Trophoblast cell (in vitro differentiated cells and primary cell): ENCODE data around the gene ISG20.

Experiments used
- DNase-seq, 2 donors: peaks; one replicate each; pipeline ENCODE4 v3.0.0-alpha.2; 2016
- H2AFZ ChIP-seq: 2 replicates; pipeline ENCODE4 v1.6.1; 2013; ENCODE audit warnings: low read length, moderate library complexity, mild to moderate bottlenecking; ENCODE audit not compliant: insufficient read depth, poor library complexity
- H2AK5ac ChIP-seq: 2 replicates; pipeline ENCODE4 v1.6.1; 2013; ENCODE audit warnings: mild to moderate bottlenecking, low read length
- H2BK120ac ChIP-seq: 2 replicates; pipeline ENCODE4 v1.6.1; 2013; ENCODE audit warnings: low read length, mild to moderate bottlenecking, moderate library complexity; ENCODE audit not compliant: insufficient read depth, poor library complexity
- H2BK12ac ChIP-seq: 2 replicates; pipeline ENCODE4 v1.6.1; 2013; ENCODE audit warnings: mild to moderate bottlenecking, low read length, moderate library complexity
- H2BK5ac ChIP-seq: 2 replicates; pipeline ENCODE4 v1.6.1; 2013; ENCODE audit warnings: low read length, low read depth, moderate library complexity, mild to moderate bottlenecking; ENCODE audit not compliant: poor library complexity
- H3K14ac ChIP-seq: 2 replicates; pipeline ENCODE4 v1.6.1; 2013; ENCODE audit warnings: mild to moderate bottlenecking, low read length
- H3K18ac ChIP-seq: 2 replicates; pipeline ENCODE4 v1.6.1; 2013; ENCODE audit warnings: mild to moderate bottlenecking, low read length
- H3K23ac ChIP-seq: 2 replicates; pipeline ENCODE4 v1.6.1; 2013; ENCODE audit warnings: low read length
- H3K27ac ChIP-seq: 2 replicates; pipeline ENCODE4 v1.5.1; 2013; ENCODE audit warnings: low read depth, mild to moderate bottlenecking, inconsistent platforms, low read length, moderate library complexity
- H3K27me3 ChIP-seq: 2 replicates; pipeline ENCODE4 v1.6.1; 2013; ENCODE audit warnings: inconsistent platforms, mild to moderate bottlenecking, low read length, moderate library complexity; ENCODE audit not compliant: insufficient read depth
- H3K36me3 ChIP-seq, 2 experiments: 1 replicate in 1 of 2; 2 replicates in 1 of 2; pipeline ENCODE4 v1.6.1; 2013; ENCODE audit warnings: low read length in 2 of 2, mild to moderate bottlenecking in 2 of 2, moderate library complexity in 1 of 2; ENCODE audit not compliant: insufficient read depth in 2 of 2, control insufficient read depth in 1 of 2
- H3K4ac ChIP-seq: 2 replicates; pipeline ENCODE4 v1.6.1; 2013; ENCODE audit warnings: low read depth, mild to moderate bottlenecking, low read length, moderate library complexity
- H3K4me1 ChIP-seq, 2 experiments: 1 replicate in 1 of 2; 2 replicates in 1 of 2; pipeline ENCODE4 v1.6.1; 2013; ENCODE audit warnings: low read length in 2 of 2, mild to moderate bottlenecking in 2 of 2, moderate library complexity in 1 of 2; ENCODE audit not compliant: insufficient read depth in 2 of 2, control insufficient read depth in 1 of 2
- H3K4me2 ChIP-seq: 2 replicates; pipeline ENCODE4 v1.6.1; 2013; ENCODE audit warnings: inconsistent platforms, mild to moderate bottlenecking, low read length, moderate library complexity
- H3K4me3 ChIP-seq: 2 replicates; pipeline ENCODE4 v1.5.1; 2013; ENCODE audit warnings: mild to moderate bottlenecking, low read depth, low read length, inconsistent platforms
- H3K79me1 ChIP-seq: one replicate; pipeline ENCODE4 v1.6.1; 2013; ENCODE audit warnings: low read length
- H3K79me2 ChIP-seq: 2 replicates; pipeline ENCODE4 v1.6.1; 2013; ENCODE audit warnings: low read length, mild to moderate bottlenecking; ENCODE audit not compliant: control insufficient read depth, insufficient read depth, poor library complexity
- H3K9ac ChIP-seq: 2 replicates; pipeline ENCODE4 v1.6.1; 2013; ENCODE audit warnings: mild to moderate bottlenecking, low read length
- H3K9me3 ChIP-seq: 2 replicates; pipeline ENCODE4 v1.6.1; 2013; ENCODE audit warnings: low read depth, mild to moderate bottlenecking, control low read depth, inconsistent platforms, low read length; ENCODE audit not compliant: insufficient read depth
- H4K12ac ChIP-seq: 2 replicates; pipeline ENCODE4 v1.6.1; 2013; ENCODE audit warnings: low read depth, mild to moderate bottlenecking, low read length, moderate library complexity
- H4K8ac ChIP-seq: 2 replicates; pipeline ENCODE4 v1.6.1; 2013; ENCODE audit warnings: low read depth, mild to moderate bottlenecking, low read length, moderate library complexity
- H4K91ac ChIP-seq: one replicate; pipeline ENCODE4 v1.6.1; 2013; ENCODE audit warnings: low read depth, mild to moderate bottlenecking, low read length, moderate library complexity
- WGBS: extraction: QIAGEN DNeasy Blood & Tissue Kit; methylation state at CpG from one replicate; pipeline ENCODE4 v1.1.7; 2013; ENCODE audit warnings: missing lambda C conversion rate; ENCODE audit not compliant: insufficient read length, insufficient coverage; ENCODE audit errors: extremely low coverage; 5-methylcytosine and 5-hydroxymethylcytosine counted together

ISG20 gene

GRCh38 chr15:88686166-88686565 lies 47.4 kb downstream of the ISG20 start:
- no CpG with 5 or more reads among the region's 2 CpGs for WGBS
- Histone ChIP-seq H4K8ac (no peak overlapping the region), H2BK5ac (no peak overlapping the region), H2BK12ac (no peak overlapping the region), H3K27ac (no peak overlapping the region), H3K79me1 (no peaks in the 10 kb centered on the region), H2BK120ac (no peak overlapping the region), H3K4me1 (peaks cover 0 to 2% of the 10 kb centered on the region in 2 experiments), H3K4me2 (no peak overlapping the region), H3K23ac (no peak overlapping the region), H3K14ac (no peak overlapping the region), H3K4me3 (no peak overlapping the region), H3K9me3 (peaks cover 5% of the 10 kb centered on the region), H3K27me3 (no peaks in the 10 kb centered on the region), H3K79me2 (no peaks in the 10 kb centered on the region), H2AK5ac (no peak overlapping the region), H3K18ac (no peak overlapping the region), H3K4ac (no peak overlapping the region), H4K91ac (no peak overlapping the region), H3K9ac (no peak overlapping the region), H3K36me3 (no peaks in the 10 kb centered on the region), H4K12ac (no peak overlapping the region), H2AFZ (no peak overlapping the region)
- no peak for DNase-seq

GRCh38 chr15:88688394-88688933 lies 49.6 kb downstream of the ISG20 start:
- no peak overlapping the region for H3K4me3 ChIP-seq
- no peak overlapping the region for H2BK12ac ChIP-seq
- no peaks in the 10 kb centered on the region for H3K27me3 ChIP-seq
- no peak overlapping the region for H4K12ac ChIP-seq
- no peaks in the 10 kb centered on the region for H3K79me2 ChIP-seq
- H3K79me1 ChIP-seq = no peaks in the 10 kb centered on the region
- no peak overlapping the region for H3K4me2 ChIP-seq
- H3K23ac ChIP-seq = no peak overlapping the region
- DNase-seq = no peak
- H4K91ac ChIP-seq = no peak overlapping the region
- no peaks in the 10 kb centered on the region for H3K36me3 ChIP-seq
- H2BK5ac ChIP-seq = no peak overlapping the region
- no peaks in the 10 kb centered on the region for H3K4me1 ChIP-seq
- WGBS = no CpG with 5 or more reads among the region's 8 CpGs
- H3K9me3 ChIP-seq = peaks cover 5% of the 10 kb centered on the region
- no peak overlapping the region for H3K9ac ChIP-seq
- no peak overlapping the region for H3K27ac ChIP-seq
- no peak overlapping the region for H2AK5ac ChIP-seq
- no peak overlapping the region for H2AFZ ChIP-seq
- no peak overlapping the region for H4K8ac ChIP-seq
- no peak overlapping the region for H2BK120ac ChIP-seq
- no peak overlapping the region for H3K14ac ChIP-seq
- H3K4ac ChIP-seq = no peak overlapping the region
- no peak overlapping the region for H3K18ac ChIP-seq

DNA sequence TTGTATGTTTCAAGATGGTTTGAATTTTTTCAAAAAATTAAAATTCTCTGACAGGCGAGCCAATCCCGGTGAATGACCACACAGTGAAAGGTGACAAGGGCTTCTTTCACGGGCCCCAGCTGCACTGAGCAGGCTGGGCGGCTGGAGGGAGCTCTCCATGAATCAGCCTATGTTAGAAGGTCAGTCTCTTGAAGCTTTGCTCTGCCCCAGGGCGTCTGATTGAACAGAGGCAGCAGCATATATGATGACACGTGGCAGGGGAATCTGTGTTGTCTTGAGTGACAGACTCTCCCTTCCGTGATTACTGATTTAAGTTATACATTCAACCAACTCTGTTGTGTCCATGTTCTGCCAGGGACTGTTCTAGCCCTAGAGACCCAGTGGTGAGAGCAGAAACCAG lies 51.5 kb downstream of the ISG20 start:
- no CpG with 5 or more reads among the region's 7 CpGs for WGBS
- H3K27me3 ChIP-seq = no peaks in the 10 kb centered on the region
- H4K8ac ChIP-seq = no peak overlapping the region
- no peak overlapping the region for H2BK5ac ChIP-seq
- H3K79me2 ChIP-seq = no peaks in the 10 kb centered on the region
- H3K4me1 ChIP-seq = no peaks in the 10 kb centered on the region
- no peak overlapping the region for H2AFZ ChIP-seq
- H3K9ac ChIP-seq = no peak overlapping the region
- no peak overlapping the region for H3K4me2 ChIP-seq
- no peak overlapping the region for H2BK120ac ChIP-seq
- no peak overlapping the region for H2AK5ac ChIP-seq
- H3K27ac ChIP-seq = no peak overlapping the region
- H4K12ac ChIP-seq = no peak overlapping the region
- H3K14ac ChIP-seq = no peak overlapping the region
- no peak for DNase-seq
- no peak overlapping the region for H3K18ac ChIP-seq
- no peaks in the 10 kb centered on the region for H3K36me3 ChIP-seq
- no peak overlapping the region for H4K91ac ChIP-seq
- no peak overlapping the region for H3K4ac ChIP-seq
- H3K9me3 ChIP-seq = peaks cover 5% of the 10 kb centered on the region
- H2BK12ac ChIP-seq = no peak overlapping the region
- H3K4me3 ChIP-seq = no peak overlapping the region
- no peak overlapping the region for H3K23ac ChIP-seq
- no peaks in the 10 kb centered on the region for H3K79me1 ChIP-seq

GRCh38 chr15:88693191-88693590 lies 54.4 kb downstream of the ISG20 start:
- Histone ChIP-seq H3K4me3 (no peak overlapping the region), H3K79me2 (no peaks in the 10 kb centered on the region), H3K4ac (no peak overlapping the region), H3K27me3 (no peaks in the 10 kb centered on the region), H2AK5ac (no peak overlapping the region), H3K4me2 (no peak overlapping the region), H3K9ac (no peak overlapping the region), H3K79me1 (no peaks in the 10 kb centered on the region), H3K18ac (no peak overlapping the region), H2BK120ac (no peak overlapping the region), H3K4me1 (no peaks in the 10 kb centered on the region), H2AFZ (no peak overlapping the region), H3K9me3 (peaks cover 5% of the 10 kb centered on the region), H4K8ac (no peak overlapping the region), H2BK12ac (no peak overlapping the region), H3K14ac (no peak overlapping the region), H2BK5ac (no peak overlapping the region), H4K12ac (no peak overlapping the region), H3K27ac (no peak overlapping the region), H4K91ac (no peak overlapping the region), H3K23ac (no peak overlapping the region), H3K36me3 (no peaks in the 10 kb centered on the region)
- WGBS = no CpG with 5 or more reads among the region's 5 CpGs
- no peak for DNase-seq
